Fibroblast of the aortic adventitia (primary cell): ENCODE results near the gene FAM240A. TPM values are rescaled to one million over a fixed set of nuclear protein-coding genes. Genes with fewer than 3 reads are reported as not detected.

ENCODE experiments used
- DNase-seq: peaks from one replicate; pipeline ENCODE4 v3.0.0-alpha.2; 2010; ENCODE audit warnings: low read depth
- H3K4me3 ChIP-seq: 2 replicates; pipeline ENCODE4 v1.5.1; 2011; ENCODE audit warnings: low read depth, mild to moderate bottlenecking, control low read depth, low read length, moderate library complexity
- CTCF ChIP-seq: IDR thresholded peaks from 2 replicates; pipeline ENCODE4 v1.5.1; 2011; ENCODE audit warnings: mild to moderate bottlenecking, low read length, control low read depth, inconsistent platforms; ENCODE audit not compliant: insufficient read depth
- total RNA-seq: library from RNA; depleted of rRNA; stranded (reverse); fragments of >200 nt; gene quantifications from 2 replicates; pipeline ENCODE4 v1.2.3, GENCODE V29; 2012; ENCODE audit warnings: low replicate concordance

The FAM240A gene
- total RNA-seq, 1 donor: not detected

- no peak for DNase-seq
- H3K4me3 ChIP-seq: no peak overlapping the region
- TF ChIP-seq CTCF: no peak
These were observed 57.1 kb downstream of the FAM240A start for GRCh38 chr3:46669191-46669999.

- H3K4me3 ChIP-seq: no peak overlapping the region
- TF ChIP-seq CTCF: no peak
- DNase-seq: no peak
These were observed 57.9 kb downstream of the FAM240A start for GRCh38 chr3:46670000-46670890.

- DNase-seq: no peak
- TF ChIP-seq CTCF: no peak
- H3K4me3 ChIP-seq: no peak overlapping the region
These were observed 58.6 kb downstream of the FAM240A start for GRCh38 chr3:46670891-46671427.

GRCh38 chr3:46671541-46672348 is 59.4 kb downstream of the FAM240A start:
- no peak for TF ChIP-seq CTCF
- H3K4me3 ChIP-seq: no peak overlapping the region
- DNase-seq: no peak

GRCh38 chr3:46672349-46672695 is 60.0 kb downstream of the FAM240A start:
- H3K4me3 ChIP-seq: no peak overlapping the region
- DNase-seq: no peak
- no peak for TF ChIP-seq CTCF
